Right ventricle myocardium superior (tissue), 1 donor: ENCODE measurements around the gene TCIRG1. TPM values are rescaled to one million over a fixed set of nuclear protein-coding genes. Genes with fewer than 3 reads are reported as not detected.
"Not testable (repeated sequence)": the region's sequence is repeated elsewhere in the genome, so short reads cannot be mapped to it uniquely, and the experiment has no call there.

Experiments
- ATAC-seq: fragments of 200-7000 bp; cut with Tn5 transposase; one replicate; pipeline ENCODE4 v1.9.1; 2020; ENCODE audit warnings: mild to moderate bottlenecking; ENCODE audit not compliant: poor library complexity
- DNase-seq: peaks from one replicate; pipeline ENCODE4 v3.0.0-alpha.2; 2020
- intact Hi-C: fragments of 100-400 bp; cut with DNase I; formaldehyde crosslinking; loops from one replicate; pipeline ENCODE4 v1.11.2; 2022
- long read RNA-seq: library from polyadenylated mRNA; unstranded; transcript quantifications from one replicate; pipeline ENCODE4 v2.0.0, GENCODE V29; 2021
- total RNA-seq: library from RNA; stranded (reverse); fragmentation: NEBNext Ultra II Directional; extraction: Animal tissue kit (Norgen Biotek cat#: 25700); gene quantifications from one replicate; pipeline ENCODE4 v1.2.1, GENCODE V29; 2021
- donor health status: DM: no; HTN: yes; CAD: no; lungs with severe emphysema.

Gene TCIRG1
- total RNA-seq: 22.3 TPM
- long read RNA-seq, transcript TCIRG1-213 (15 exons, 2,457 nt): minor isoform, 5 of 83 reads
- long read RNA-seq, transcript TCIRG1-201 (20 exons, 2,677 nt): major isoform, 18 of 83 reads
- long read RNA-seq, partial matches to known transcripts: 21 of 83 reads
- long read RNA-seq, other reads (novel, unspliced or antisense): 38 of 83 reads

GRCh38 chr11:68038718-68039525, at the start of gene TCIRG1:
TCIRG1 (plus strand) TSS chr11:68039025; CDS start chr11:68041272, 2,247 bp downstream.
- peak; percentile 83 for ATAC-seq
- peak; percentile 93 for DNase-seq
- intact Hi-C loops: loop anchor here (10.0 kb wide), 1 partner anchor 86 kb away; the partner anchor contains the start of gene CHKA

GRCh38 chr11:67990546-67991346, 48.1 kb upstream of the TCIRG1 start:
- ATAC-seq, DNase-seq, intact Hi-C loops: not testable (repeated sequence)

- ATAC-seq, intact Hi-C loops, DNase-seq: not testable (repeated sequence)
Observed at GRCh38 chr11:67991347-67992121, 47.3 kb upstream of the TCIRG1 start.

GRCh38 chr11:67993821-67994220, 45.0 kb upstream of the TCIRG1 start:
- ATAC-seq, DNase-seq, intact Hi-C loops: not testable (repeated sequence)

- intact Hi-C loops, DNase-seq, ATAC-seq: not testable (repeated sequence)
Observed at GRCh38 chr11:67994387-67994786, 44.4 kb upstream of the TCIRG1 start.

GRCh38 chr11:67995129-67995528, 43.7 kb upstream of the TCIRG1 start:
- ATAC-seq, DNase-seq, intact Hi-C loops: not testable (repeated sequence)

- ATAC-seq, intact Hi-C loops, DNase-seq: not testable (repeated sequence)
Observed at GRCh38 chr11:67995579-67995978, 43.2 kb upstream of the TCIRG1 start.

GRCh38 chr11:67996051-67996450, 42.8 kb upstream of the TCIRG1 start:
- ATAC-seq (no peak), DNase-seq (no peak)
- intact Hi-C loops: no loop called here

GRCh38 chr11:67996622-67997474, 42.0 kb upstream of the TCIRG1 start:
- ATAC-seq (peak; percentile 91), DNase-seq (peak; percentile 83)
- intact Hi-C loops: no loop called here

GRCh38 chr11:67997475-67997921, 41.3 kb upstream of the TCIRG1 start:
- DNase-seq (no peak), ATAC-seq (no peak)
- intact Hi-C loops: no loop called here

GRCh38 chr11:67998150-67999045, 40.4 kb upstream of the TCIRG1 start:
- intact Hi-C loops: no loop called here
- ATAC-seq: no peak
- DNase-seq: no peak

GRCh38 chr11:67999201-67999629, 39.6 kb upstream of the TCIRG1 start:
- no peak for DNase-seq
- intact Hi-C loops: no loop called here
- no peak for ATAC-seq

- intact Hi-C loops: no loop called here
- DNase-seq (no peak), ATAC-seq (no peak)
Observed at GRCh38 chr11:67999704-68000103, 39.1 kb upstream of the TCIRG1 start.

- peak; percentile 12 for ATAC-seq
- intact Hi-C loops: no loop called here
- DNase-seq: no peak
Observed at GRCh38 chr11:68002575-68002937, 36.3 kb upstream of the TCIRG1 start.

GRCh38 chr11:68002938-68003845, 35.6 kb upstream of the TCIRG1 start:
- peak; percentile 33 for ATAC-seq
- intact Hi-C loops: no loop called here
- DNase-seq: peak; percentile 66
